IMR-90 (cell line): ENCODE data around the gene HOXB6. TPM values are rescaled to one million over a fixed set of nuclear protein-coding genes. Genes with fewer than 3 reads are reported as not detected.

ENCODE experiments used
- ATAC-seq: fragments of 200-7000 bp; cut with Tn5 transposase; 2 replicates; pipeline ENCODE4 v1.9.1; 2020; ENCODE audit warnings: low read depth, mild to moderate bottlenecking, moderate library complexity
- BruUV-seq: library from RNA; stranded (reverse); fragments of 400-500 nt; replicated peaks from 2 replicates; lab custom pipeline; 2021; lab: Mats Ljungman, UMichigan
- CTCF ChIA-PET: fragments of 300-600 bp; formaldehyde crosslinking; extraction: SDS; loops from one replicate; lab custom pipeline; 2021; ENCODE audit warnings: antibody characterized with exemption; lab: Yijun Ruan, JAX
- POLR2A ChIA-PET: fragments of 300-600 bp; sonication (Branson Sonifier 250); formaldehyde crosslinking; loops from one replicate; lab custom pipeline; 2022; ENCODE audit warnings: antibody characterized with exemption; ENCODE audit not compliant: unreplicated experiment; lab: Charles Lee
- DNase-seq: peaks from one replicate; pipeline ENCODE4 v3.0.0; 2013
- H2AFZ ChIP-seq: replicated peaks from 2 replicates; pipeline ENCODE3; 2013; ENCODE audit warnings: low read length, mild to moderate bottlenecking; ENCODE audit not compliant: poor library complexity
- H2AK5ac ChIP-seq: 2 replicates; pipeline ENCODE4 v1.6.1; 2013; ENCODE audit warnings: low read depth, low read length, inconsistent platforms
- H2AK9ac ChIP-seq: replicated peaks from 2 replicates; pipeline ENCODE3; 2013; ENCODE audit warnings: mild to moderate bottlenecking, low read depth, low read length, moderate library complexity; ENCODE audit not compliant: poor library complexity
- H2BK120ac ChIP-seq: 2 replicates; pipeline ENCODE4 v1.6.1; 2013; ENCODE audit warnings: low read depth, low read length, inconsistent platforms
- H2BK15ac ChIP-seq: 3 replicates; pipeline ENCODE4 v1.6.1; 2013; ENCODE audit warnings: low read depth, low read length, inconsistent platforms
- H2BK20ac ChIP-seq: 2 replicates; pipeline ENCODE4 v1.6.1; 2013; ENCODE audit warnings: low read depth, mild to moderate bottlenecking, inconsistent platforms, low read length, moderate library complexity
- H2BK5ac ChIP-seq: 2 replicates; pipeline ENCODE4 v1.6.1; 2013; ENCODE audit warnings: mild to moderate bottlenecking, low read depth, low read length, inconsistent platforms; ENCODE audit not compliant: poor library complexity, severe bottlenecking
- H3K14ac ChIP-seq: replicated peaks from 2 replicates; pipeline ENCODE4 v1.6.1; 2013; ENCODE audit warnings: low read depth, low read length, inconsistent platforms
- H3K18ac ChIP-seq: 2 replicates; pipeline ENCODE4 v1.6.1; 2013; ENCODE audit warnings: low read depth, low read length, control low read depth
- H3K23ac ChIP-seq: 2 replicates; pipeline ENCODE4 v1.6.1; 2013; ENCODE audit warnings: low read depth, low read length, inconsistent platforms
- H3K27ac ChIP-seq: 2 replicates; pipeline ENCODE4 v1.5.1; 2013; ENCODE audit warnings: mild to moderate bottlenecking, control low read depth, low read length; ENCODE audit not compliant: insufficient read depth
- H3K27me3 ChIP-seq: 2 replicates; pipeline ENCODE4 v1.6.1; 2013; ENCODE audit warnings: low read length; ENCODE audit not compliant: control insufficient read depth, insufficient read depth
- H3K36me3 ChIP-seq: 2 replicates; pipeline ENCODE4 v1.6.1; 2013; ENCODE audit warnings: low read length, mixed read lengths; ENCODE audit not compliant: control insufficient read depth, insufficient read depth
- H3K4ac ChIP-seq: 2 replicates; pipeline ENCODE4 v1.6.1; 2013; ENCODE audit warnings: low read depth, low read length, inconsistent platforms
- H3K4me1 ChIP-seq: 2 replicates; pipeline ENCODE4 v1.6.1; 2013; ENCODE audit warnings: low read length, mixed read lengths; ENCODE audit not compliant: control insufficient read depth, insufficient read depth
- H3K4me2 ChIP-seq: 2 replicates; pipeline ENCODE4 v1.6.1; 2013; ENCODE audit warnings: low read depth, mild to moderate bottlenecking, control low read depth, low read length, moderate library complexity
- H3K4me3 ChIP-seq: 2 replicates; pipeline ENCODE4 v1.5.1; 2013; ENCODE audit warnings: low read depth, mild to moderate bottlenecking, control low read depth, low read length, moderate library complexity; ENCODE audit not compliant: insufficient read depth
- H3K56ac ChIP-seq: 2 replicates; pipeline ENCODE4 v1.6.1; 2013; ENCODE audit warnings: low read length, inconsistent platforms; ENCODE audit not compliant: insufficient read depth; ENCODE audit errors: extremely low read depth
- H3K79me1 ChIP-seq, 2 experiments: 2 replicates each; pipeline ENCODE4 v1.6.1; 2013; ENCODE audit warnings: low read length in 2 of 2, inconsistent platforms in 1 of 2, low read depth in 1 of 2
- H3K9ac ChIP-seq: 2 replicates; pipeline ENCODE4 v1.6.1; 2013; ENCODE audit warnings: low read depth, low read length, control low read depth
- H3K9me1 ChIP-seq: 2 replicates; pipeline ENCODE4 v1.6.1; 2013; ENCODE audit warnings: low read length, inconsistent platforms; ENCODE audit not compliant: insufficient read depth
- H3K9me3 ChIP-seq: 2 replicates; pipeline ENCODE4 v1.6.1; 2013; ENCODE audit warnings: low read length; ENCODE audit not compliant: control insufficient read depth, insufficient read depth
- H4K20me1 ChIP-seq: 2 replicates; pipeline ENCODE4 v1.6.1; 2013; ENCODE audit warnings: low read length, inconsistent platforms; ENCODE audit not compliant: insufficient read depth
- H4K5ac ChIP-seq: 2 replicates; pipeline ENCODE4 v1.6.1; 2013; ENCODE audit warnings: mild to moderate bottlenecking, low read depth, low read length, control low read depth
- H4K8ac ChIP-seq, 2 experiments: 2 replicates each; pipeline ENCODE4 v1.6.1; 2013; ENCODE audit warnings: low read depth in 2 of 2, low read length in 2 of 2, control low read depth in 1 of 2, inconsistent platforms in 1 of 2
- H4K91ac ChIP-seq: 2 replicates; pipeline ENCODE4 v1.6.1; 2013; ENCODE audit warnings: low read depth, low read length, inconsistent platforms; ENCODE audit not compliant: insufficient read depth
- BHLHE40 ChIP-seq: fragments of 150-350 bp; IDR thresholded peaks from 2 replicates; pipeline ENCODE4 v1.6.1; 2016; ENCODE audit warnings: mild to moderate bottlenecking, low read depth, low read length
- CEBPB ChIP-seq: IDR thresholded peaks from 2 replicates; pipeline ENCODE4 v1.6.1; 2012; ENCODE audit warnings: low read depth, low read length, improper control_type of control experiment
- CHD1 ChIP-seq: IDR thresholded peaks from 2 replicates; pipeline ENCODE4 v1.6.1; 2012; ENCODE audit warnings: low read depth, low read length, improper control_type of control experiment
- CTCF ChIP-seq: conservative IDR thresholded peaks from 2 replicates; pipeline ENCODE4 v1.5.1; 2012; ENCODE audit warnings: mild to moderate bottlenecking, low read depth, low read length, improper control_type of control experiment
- ELK1 ChIP-seq: fragments of 150-350 bp; IDR thresholded peaks from 2 replicates; pipeline ENCODE4 v1.6.1; 2016; ENCODE audit warnings: low read depth, mild to moderate bottlenecking, low read length, moderate library complexity, borderline replicate concordance
- FOS ChIP-seq: fragments of 150-350 bp; IDR thresholded peaks from 2 replicates; pipeline ENCODE4 v1.6.1; 2016; ENCODE audit warnings: low read depth, low read length
- MAFK ChIP-seq: IDR thresholded peaks from 2 replicates; pipeline ENCODE4 v1.6.1; 2012; ENCODE audit warnings: low read depth, low read length, improper control_type of control experiment
- MAZ ChIP-seq: IDR thresholded peaks from 2 replicates; pipeline ENCODE4 v1.6.1; 2012; ENCODE audit warnings: low read depth, mild to moderate bottlenecking, low read length, improper control_type of control experiment, moderate library complexity, borderline replicate concordance
- MXI1 ChIP-seq: IDR thresholded peaks from 2 replicates; pipeline ENCODE4 v1.6.1; 2012; ENCODE audit warnings: low read depth, mild to moderate bottlenecking, low read length, moderate library complexity, borderline replicate concordance
- NFE2L2 ChIP-seq: fragments of 150-350 bp; IDR thresholded peaks from 2 replicates; pipeline ENCODE4 v1.6.1; 2016; ENCODE audit warnings: low read depth, mild to moderate bottlenecking, low read length
- POLR2A ChIP-seq: IDR thresholded peaks from 2 replicates; pipeline ENCODE4 v1.6.1; 2012; ENCODE audit warnings: mild to moderate bottlenecking, low read depth, low read length
- RAD21 ChIP-seq: IDR thresholded peaks from 2 replicates; pipeline ENCODE4 v1.6.1; 2012; ENCODE audit warnings: low read length, improper control_type of control experiment
- RCOR1 ChIP-seq: IDR thresholded peaks from 2 replicates; pipeline ENCODE4 v1.6.1; 2012; ENCODE audit warnings: mild to moderate bottlenecking, low read length, improper control_type of control experiment; ENCODE audit not compliant: insufficient replicate concordance
- RFX5 ChIP-seq: IDR thresholded peaks from 2 replicates; pipeline ENCODE4 v1.8.0; 2012; ENCODE audit warnings: low read depth, mild to moderate bottlenecking, low read length, moderate library complexity
- SMC3 ChIP-seq: fragments of 150-350 bp; IDR thresholded peaks from 2 replicates; pipeline ENCODE4 v1.6.1; 2016; ENCODE audit warnings: low read depth, mild to moderate bottlenecking, antibody characterized with exemption, low read length, moderate library complexity
- USF2 ChIP-seq: fragments of 150-350 bp; IDR thresholded peaks from 2 replicates; pipeline ENCODE4 v1.6.1; 2017; ENCODE audit warnings: mild to moderate bottlenecking, antibody characterized with exemption, low read length, low read depth
- WGBS, 2 experiments: methylation state at CpG; one replicate each; pipeline versions ENCODE4 v1.1.5 to v1.1.7; 2013; ENCODE audit warnings: missing lambda C conversion rate in 2 of 2; ENCODE audit not compliant: insufficient read length in 1 of 2; ENCODE audit errors: extremely low coverage in 2 of 2; 5-methylcytosine and 5-hydroxymethylcytosine counted together
- dilution Hi-C: fragments of 300-500 bp; cut with HindIII; formaldehyde crosslinking; loops from one replicate; pipeline ENCODE4 v1.14.3; 2018; ENCODE audit warnings: low sequenced_read_pairs; ENCODE audit not compliant: unreplicated experiment
- in situ Hi-C: fragments of 300-500 bp; cut with MboI; formaldehyde crosslinking; loops from 3 replicates; pipeline ENCODE4 v1.14.3; 2019; ENCODE audit warnings: low sequenced_read_pairs, inconsistent platforms, mixed read lengths
- intact Hi-C: fragments of 100-400 bp; cut with micrococcal nuclease; formaldehyde crosslinking; loops from 2 replicates; pipeline ENCODE4 v1.10.0; 2022
- polyA plus RNA-seq, 3 experiments: library from polyadenylated mRNA; depleted of rRNA; stranded (reverse); fragments of >200 nt; gene quantifications; 2 replicates each; pipeline ENCODE4 v1.2.3, GENCODE V29; 2012; ENCODE audit warnings: low replicate concordance in 1 of 3
- total RNA-seq: library from RNA; depleted of rRNA; stranded (reverse); fragments of >200 nt; gene quantifications from 2 replicates; pipeline ENCODE4 v1.2.3, GENCODE V29; 2012

HOXB6 gene
- total and polyA plus RNA-seq, 2 of the 4 experiments (the other 2 are of a cell fraction) = 11.1 to 42.2 TPM

GRCh38 chr17:48579471-48579759 lies 25.4 kb downstream of the HOXB6 start:
- H3K4ac ChIP-seq = peak overlapping the region; percentile 97
- H3K4me3 ChIP-seq = peak overlapping the region; percentile 60
- H2AK5ac ChIP-seq = peak overlapping the region; percentile 87
- peak overlapping the region; percentile 93 for H2BK120ac ChIP-seq
- H4K20me1 ChIP-seq = peaks cover 5% of the 10 kb centered on the region
- peak overlapping the region; percentile 99 for H3K56ac ChIP-seq
- peak overlapping the region; percentile 99 for H2BK5ac ChIP-seq
- H3K14ac ChIP-seq = peak overlapping the region; percentile 97
- dilution Hi-C loops (no loop called here), intact Hi-C loops (no loop called here), in situ Hi-C loops (no loop called here)
- ChIA-PET CTCF (no interaction called here), POLR2A (interaction anchor here (0.5 to 1.2 kb wide), 3 partner anchors 24 to 38 kb away, joined by 3 read pairs; no protein-coding TSS in a partner anchor)
- peak overlapping the region; percentile 96 for H3K9ac ChIP-seq
- peak overlapping the region; percentile 100 for H3K23ac ChIP-seq
- H2BK20ac ChIP-seq = peak overlapping the region; percentile 61
- peaks cover 31% of the 10 kb centered on the region for H3K36me3 ChIP-seq
- no CpG with 5 or more reads among the region's 7 CpGs for WGBS, 2 experiments
- peaks cover 16% of the 10 kb centered on the region for H3K4me1 ChIP-seq
- H4K8ac ChIP-seq = peak overlapping the region; percentile 89 to 94
- peak overlapping the region; percentile 99 for H3K27ac ChIP-seq
- no peak for ATAC-seq
- TF ChIP-seq RCOR1 (no peak), SMC3 (no peak), MAFK (no peak), MAZ (no peak), RFX5 (no peak), USF2 (no peak), ELK1 (no peak), CHD1 (no peak), MXI1 (no peak), FOS (no peak), CEBPB (no peak), POLR2A (no peak), NFE2L2 (no peak), RAD21 (no peak), BHLHE40 (no peak), CTCF (no peak)
- peak overlapping the region; percentile 92 for H4K91ac ChIP-seq
- H2AFZ ChIP-seq = peak overlapping the region; percentile 71
- no peaks in the 10 kb centered on the region; the same call in 1 of the 2 replicates for H3K9me1 ChIP-seq
- H4K5ac ChIP-seq = peak overlapping the region; percentile 93
- no TSS peak for BruUV-seq
- peak overlapping the region; percentile 63 for H2BK15ac ChIP-seq
- H3K9me3 ChIP-seq = no peaks in the 10 kb centered on the region
- H3K18ac ChIP-seq = peak overlapping the region; percentile 93
- peak overlapping the region; percentile 91 for H3K4me2 ChIP-seq
- H3K79me1 ChIP-seq = no peaks in the 10 kb centered on the region
- peak overlapping the region; percentile 75 for H2AK9ac ChIP-seq
- H3K27me3 ChIP-seq = no peaks in the 10 kb centered on the region
- DNase-seq = no peak
